ENCODE results near the gene LPCAT1. TPM values are rescaled to one million over a fixed set of nuclear protein-coding genes. Genes with fewer than 3 reads are reported as not detected.

Gene LPCAT1
- total and polyA plus RNA-seq, 2 experiments from 2014 or later, result 78.0 to 255 TPM

DNA sequence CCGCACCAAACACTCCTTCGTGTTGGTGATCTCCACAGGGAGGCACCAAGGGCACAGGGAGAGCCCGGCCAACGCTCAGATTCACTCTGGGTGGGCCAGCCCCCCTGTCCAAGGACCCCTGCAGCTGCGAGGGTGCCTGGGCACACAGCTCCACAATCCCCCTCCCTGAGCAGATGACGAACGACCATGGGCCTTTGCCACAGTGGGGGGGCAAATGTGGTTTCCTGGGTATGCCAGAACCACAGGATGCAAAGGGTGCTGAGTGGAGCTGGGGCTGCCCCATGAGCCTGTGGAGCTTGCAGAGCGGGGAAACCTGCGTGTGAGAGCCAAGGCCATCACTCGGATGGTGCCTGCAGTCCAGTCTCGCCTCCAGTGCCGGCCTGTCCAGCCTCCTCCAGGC is 31.0 kb downstream of the LPCAT1 start:
- Histone ChIP-seq H3K4me1 (ENCODE audit: insufficient read depth) (no peaks in the 10 kb centered on the region), H3K4me3 (no peak overlapping the region), H4K20me1 (replicated peaks; ENCODE audit: insufficient read depth) (peaks cover 32% of the 10 kb centered on the region), H3K27me3 (ENCODE audit: insufficient read depth) (no peaks in the 10 kb centered on the region), H3F3A (replicated peaks; ENCODE audit: low read depth) (peaks cover 4% of the 10 kb centered on the region; the same call in 1 of the 2 replicates), H3K27ac (ENCODE audit: low read depth) (no peak overlapping the region), H3K36me3 (ENCODE audit: insufficient read depth) (peaks cover 32% of the 10 kb centered on the region), H3K9me2 (ENCODE audit: insufficient read depth) (no peaks in the 10 kb centered on the region), H3K79me2 (replicated peaks; ENCODE audit: insufficient read depth) (peaks cover 46% of the 10 kb centered on the region), H2AFZ (no peak overlapping the region), H3K4me2 (no peak overlapping the region)
- H3K27me3 Mint-ChIP-seq (ENCODE audit: insufficient read depth, low read depth, poor library complexity), result peaks cover 22% of the 10 kb centered on the region
- no peak overlapping the region for H3K27ac Mint-ChIP-seq
- H3K36me3 Mint-ChIP-seq (ENCODE audit: low read depth), result peaks cover 90% of the 10 kb centered on the region
- ATAC-seq, result no peak
- no peak for DNase-seq (ENCODE audit: low spot score)
- no peak overlapping the region for H3K4me3 Mint-ChIP-seq
- peaks cover 5% of the 10 kb centered on the region; the same call in 2 of the 3 replicates for H3K4me1 Mint-ChIP-seq
- H3K9me3 Mint-ChIP-seq, result no peaks in the 10 kb centered on the region
- no peak for TF ChIP-seq NANOG (IDR thresholded peaks at IDR 0.05; ENCODE audit: borderline replicate concordance)
- TF ChIP-seq, protein P1, sequence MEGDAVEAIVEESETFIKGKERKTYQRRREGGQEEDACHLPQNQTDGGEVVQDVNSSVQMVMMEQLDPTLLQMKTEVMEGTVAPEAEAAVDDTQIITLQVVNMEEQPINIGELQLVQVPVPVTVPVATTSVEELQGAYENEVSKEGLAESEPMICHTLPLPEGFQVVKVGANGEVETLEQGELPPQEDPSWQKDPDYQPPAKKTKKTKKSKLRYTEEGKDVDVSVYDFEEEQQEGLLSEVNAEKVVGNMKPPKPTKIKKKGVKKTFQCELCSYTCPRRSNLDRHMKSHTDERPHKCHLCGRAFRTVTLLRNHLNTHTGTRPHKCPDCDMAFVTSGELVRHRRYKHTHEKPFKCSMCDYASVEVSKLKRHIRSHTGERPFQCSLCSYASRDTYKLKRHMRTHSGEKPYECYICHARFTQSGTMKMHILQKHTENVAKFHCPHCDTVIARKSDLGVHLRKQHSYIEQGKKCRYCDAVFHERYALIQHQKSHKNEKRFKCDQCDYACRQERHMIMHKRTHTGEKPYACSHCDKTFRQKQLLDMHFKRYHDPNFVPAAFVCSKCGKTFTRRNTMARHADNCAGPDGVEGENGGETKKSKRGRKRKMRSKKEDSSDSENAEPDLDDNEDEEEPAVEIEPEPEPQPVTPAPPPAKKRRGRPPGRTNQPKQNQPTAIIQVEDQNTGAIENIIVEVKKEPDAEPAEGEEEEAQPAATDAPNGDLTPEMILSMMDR (conservative IDR thresholded peaks at IDR 0.05; ENCODE audit: low read depth in 2 of 2), result no peak
- no peak for TF ChIP-seq STAT1 (IDR thresholded peaks at IDR 0.05; ENCODE audit: unreplicated experiment)
- no peak for TF ChIP-seq ZNF331 (CRISPR knock-in tag; IDR thresholded peaks at IDR 0.05; ENCODE audit: low read depth)
- TF ChIP-seq, protein P2, sequence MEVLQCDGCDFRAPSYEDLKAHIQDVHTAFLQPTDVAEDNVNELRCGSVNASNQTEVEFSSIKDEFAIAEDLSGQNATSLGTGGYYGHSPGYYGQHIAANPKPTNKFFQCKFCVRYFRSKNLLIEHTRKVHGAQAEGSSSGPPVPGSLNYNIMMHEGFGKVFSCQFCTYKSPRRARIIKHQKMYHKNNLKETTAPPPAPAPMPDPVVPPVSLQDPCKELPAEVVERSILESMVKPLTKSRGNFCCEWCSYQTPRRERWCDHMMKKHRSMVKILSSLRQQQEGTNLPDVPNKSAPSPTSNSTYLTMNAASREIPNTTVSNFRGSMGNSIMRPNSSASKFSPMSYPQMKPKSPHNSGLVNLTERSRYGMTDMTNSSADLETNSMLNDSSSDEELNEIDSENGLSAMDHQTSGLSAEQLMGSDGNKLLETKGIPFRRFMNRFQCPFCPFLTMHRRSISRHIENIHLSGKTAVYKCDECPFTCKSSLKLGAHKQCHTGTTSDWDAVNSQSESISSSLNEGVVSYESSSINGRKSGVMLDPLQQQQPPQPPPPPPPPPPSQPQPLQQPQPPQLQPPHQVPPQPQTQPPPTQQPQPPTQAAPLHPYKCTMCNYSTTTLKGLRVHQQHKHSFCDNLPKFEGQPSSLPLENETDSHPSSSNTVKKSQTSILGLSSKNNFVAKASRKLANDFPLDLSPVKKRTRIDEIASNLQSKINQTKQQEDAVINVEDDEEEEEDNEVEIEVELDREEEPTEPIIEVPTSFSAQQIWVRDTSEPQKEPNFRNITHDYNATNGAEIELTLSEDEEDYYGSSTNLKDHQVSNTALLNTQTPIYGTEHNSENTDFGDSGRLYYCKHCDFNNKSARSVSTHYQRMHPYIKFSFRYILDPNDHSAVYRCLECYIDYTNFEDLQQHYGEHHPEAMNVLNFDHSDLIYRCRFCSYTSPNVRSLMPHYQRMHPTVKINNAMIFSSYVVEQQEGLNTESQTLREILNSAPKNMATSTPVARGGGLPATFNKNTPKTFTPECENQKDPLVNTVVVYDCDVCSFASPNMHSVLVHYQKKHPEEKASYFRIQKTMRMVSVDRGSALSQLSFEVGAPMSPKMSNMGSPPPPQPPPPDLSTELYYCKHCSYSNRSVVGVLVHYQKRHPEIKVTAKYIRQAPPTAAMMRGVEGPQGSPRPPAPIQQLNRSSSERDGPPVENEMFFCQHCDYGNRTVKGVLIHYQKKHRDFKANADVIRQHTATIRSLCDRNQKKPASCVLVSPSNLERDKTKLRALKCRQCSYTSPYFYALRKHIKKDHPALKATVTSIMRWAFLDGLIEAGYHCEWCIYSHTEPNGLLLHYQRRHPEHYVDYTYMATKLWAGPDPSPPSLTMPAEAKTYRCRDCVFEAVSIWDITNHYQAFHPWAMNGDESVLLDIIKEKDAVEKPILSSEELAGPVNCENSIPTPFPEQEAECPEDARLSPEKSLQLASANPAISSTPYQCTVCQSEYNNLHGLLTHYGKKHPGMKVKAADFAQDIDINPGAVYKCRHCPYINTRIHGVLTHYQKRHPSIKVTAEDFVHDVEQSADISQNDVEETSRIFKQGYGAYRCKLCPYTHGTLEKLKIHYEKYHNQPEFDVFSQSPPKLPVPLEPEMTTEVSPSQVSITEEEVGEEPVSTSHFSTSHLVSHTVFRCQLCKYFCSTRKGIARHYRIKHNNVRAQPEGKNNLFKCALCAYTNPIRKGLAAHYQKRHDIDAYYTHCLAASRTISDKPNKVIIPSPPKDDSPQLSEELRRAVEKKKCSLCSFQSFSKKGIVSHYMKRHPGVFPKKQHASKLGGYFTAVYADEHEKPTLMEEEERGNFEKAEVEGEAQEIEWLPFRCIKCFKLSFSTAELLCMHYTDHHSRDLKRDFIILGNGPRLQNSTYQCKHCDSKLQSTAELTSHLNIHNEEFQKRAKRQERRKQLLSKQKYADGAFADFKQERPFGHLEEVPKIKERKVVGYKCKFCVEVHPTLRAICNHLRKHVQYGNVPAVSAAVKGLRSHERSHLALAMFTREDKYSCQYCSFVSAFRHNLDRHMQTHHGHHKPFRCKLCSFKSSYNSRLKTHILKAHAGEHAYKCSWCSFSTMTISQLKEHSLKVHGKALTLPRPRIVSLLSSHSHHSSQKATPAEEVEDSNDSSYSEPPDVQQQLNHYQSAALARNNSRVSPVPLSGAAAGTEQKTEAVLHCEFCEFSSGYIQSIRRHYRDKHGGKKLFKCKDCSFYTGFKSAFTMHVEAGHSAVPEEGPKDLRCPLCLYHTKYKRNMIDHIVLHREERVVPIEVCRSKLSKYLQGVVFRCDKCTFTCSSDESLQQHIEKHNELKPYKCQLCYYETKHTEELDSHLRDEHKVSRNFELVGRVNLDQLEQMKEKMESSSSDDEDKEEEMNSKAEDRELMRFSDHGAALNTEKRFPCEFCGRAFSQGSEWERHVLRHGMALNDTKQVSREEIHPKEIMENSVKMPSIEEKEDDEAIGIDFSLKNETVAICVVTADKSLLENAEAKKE (CRISPR knock-in tag; IDR thresholded peaks at IDR 0.05), result no peak
- TF ChIP-seq, protein P3, sequence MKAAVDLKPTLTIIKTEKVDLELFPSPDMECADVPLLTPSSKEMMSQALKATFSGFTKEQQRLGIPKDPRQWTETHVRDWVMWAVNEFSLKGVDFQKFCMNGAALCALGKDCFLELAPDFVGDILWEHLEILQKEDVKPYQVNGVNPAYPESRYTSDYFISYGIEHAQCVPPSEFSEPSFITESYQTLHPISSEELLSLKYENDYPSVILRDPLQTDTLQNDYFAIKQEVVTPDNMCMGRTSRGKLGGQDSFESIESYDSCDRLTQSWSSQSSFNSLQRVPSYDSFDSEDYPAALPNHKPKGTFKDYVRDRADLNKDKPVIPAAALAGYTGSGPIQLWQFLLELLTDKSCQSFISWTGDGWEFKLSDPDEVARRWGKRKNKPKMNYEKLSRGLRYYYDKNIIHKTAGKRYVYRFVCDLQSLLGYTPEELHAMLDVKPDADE (IDR thresholded peaks at IDR 0.05), result no peak
- TF ChIP-seq EZH2 (IDR thresholded peaks at IDR 0.05; ENCODE audit: low read depth, unreplicated experiment), result no peak
- no peak for TF ChIP-seq CREB1 (CRISPR knock-in tag; IDR thresholded peaks at IDR 0.05; ENCODE audit: low read depth)
- TF ChIP-seq, protein P4, sequence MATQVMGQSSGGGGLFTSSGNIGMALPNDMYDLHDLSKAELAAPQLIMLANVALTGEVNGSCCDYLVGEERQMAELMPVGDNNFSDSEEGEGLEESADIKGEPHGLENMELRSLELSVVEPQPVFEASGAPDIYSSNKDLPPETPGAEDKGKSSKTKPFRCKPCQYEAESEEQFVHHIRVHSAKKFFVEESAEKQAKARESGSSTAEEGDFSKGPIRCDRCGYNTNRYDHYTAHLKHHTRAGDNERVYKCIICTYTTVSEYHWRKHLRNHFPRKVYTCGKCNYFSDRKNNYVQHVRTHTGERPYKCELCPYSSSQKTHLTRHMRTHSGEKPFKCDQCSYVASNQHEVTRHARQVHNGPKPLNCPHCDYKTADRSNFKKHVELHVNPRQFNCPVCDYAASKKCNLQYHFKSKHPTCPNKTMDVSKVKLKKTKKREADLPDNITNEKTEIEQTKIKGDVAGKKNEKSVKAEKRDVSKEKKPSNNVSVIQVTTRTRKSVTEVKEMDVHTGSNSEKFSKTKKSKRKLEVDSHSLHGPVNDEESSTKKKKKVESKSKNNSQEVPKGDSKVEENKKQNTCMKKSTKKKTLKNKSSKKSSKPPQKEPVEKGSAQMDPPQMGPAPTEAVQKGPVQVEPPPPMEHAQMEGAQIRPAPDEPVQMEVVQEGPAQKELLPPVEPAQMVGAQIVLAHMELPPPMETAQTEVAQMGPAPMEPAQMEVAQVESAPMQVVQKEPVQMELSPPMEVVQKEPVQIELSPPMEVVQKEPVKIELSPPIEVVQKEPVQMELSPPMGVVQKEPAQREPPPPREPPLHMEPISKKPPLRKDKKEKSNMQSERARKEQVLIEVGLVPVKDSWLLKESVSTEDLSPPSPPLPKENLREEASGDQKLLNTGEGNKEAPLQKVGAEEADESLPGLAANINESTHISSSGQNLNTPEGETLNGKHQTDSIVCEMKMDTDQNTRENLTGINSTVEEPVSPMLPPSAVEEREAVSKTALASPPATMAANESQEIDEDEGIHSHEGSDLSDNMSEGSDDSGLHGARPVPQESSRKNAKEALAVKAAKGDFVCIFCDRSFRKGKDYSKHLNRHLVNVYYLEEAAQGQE (IDR thresholded peaks at IDR 0.05; ENCODE audit: unreplicated experiment), result no peak

Data from GM23338 (cell line).